Bone marrow (tissue), 2 donors: ENCODE measurements around the gene VAC14.
"Not testable (repeated sequence)": the region's sequence is repeated elsewhere in the genome, so short reads cannot be mapped to it uniquely, and the experiment has no call there.

Source experiments
- DNase-seq, 2 donors: peaks; one replicate each; lab custom pipeline; 2025; lab: John Stamatoyannopoulos, UW

The VAC14 gene

DNA sequence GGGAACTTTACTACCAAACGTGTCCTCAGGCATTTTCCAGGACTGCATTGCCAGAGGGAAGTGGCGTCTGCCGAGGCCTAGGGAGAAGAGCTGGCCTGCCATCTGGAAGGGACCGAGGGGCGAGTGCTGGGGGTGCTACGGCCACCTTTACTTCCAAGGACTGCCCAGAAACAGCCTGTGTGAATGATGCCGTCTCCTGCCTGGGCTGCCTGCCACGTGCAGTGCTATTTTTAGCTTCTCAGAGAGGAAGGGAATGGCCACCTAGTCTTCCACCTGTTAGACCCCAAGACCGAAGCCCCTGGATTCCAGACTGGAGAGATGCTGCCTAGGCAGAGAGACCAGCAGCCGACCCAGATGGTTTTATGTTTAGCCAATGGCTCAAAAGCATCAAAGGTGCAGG, 57.2 kb downstream of the VAC14 start:
- DNase-seq = no peak

GRCh38 chr16:70742967-70743366, 58.0 kb downstream of the VAC14 start:
- not testable (repeated sequence) for DNase-seq

DNA sequence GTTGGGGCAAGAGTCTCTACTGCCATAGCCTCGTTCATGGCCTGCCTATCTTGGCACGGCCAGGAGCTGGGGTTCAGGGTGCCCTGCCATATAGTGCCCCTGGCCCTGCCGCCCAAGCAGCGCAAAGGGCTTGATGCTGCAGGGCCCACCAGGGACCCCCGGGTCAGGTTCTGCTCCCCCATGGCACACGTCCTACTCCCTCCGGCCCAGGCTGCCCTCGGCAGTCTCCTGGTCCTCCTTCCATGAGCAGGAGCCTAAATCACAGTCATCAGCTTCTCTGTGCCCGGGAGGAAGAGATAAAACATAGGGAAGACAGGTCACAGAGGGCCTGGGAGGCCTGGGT, 59.2 kb downstream of the VAC14 start:
- no peak for DNase-seq

- DNase-seq = peak in 1 of 2 donors; percentile 52
These were observed 59.8 kb downstream of the VAC14 start for GRCh38 chr16:70740914-70741782.

DNA sequence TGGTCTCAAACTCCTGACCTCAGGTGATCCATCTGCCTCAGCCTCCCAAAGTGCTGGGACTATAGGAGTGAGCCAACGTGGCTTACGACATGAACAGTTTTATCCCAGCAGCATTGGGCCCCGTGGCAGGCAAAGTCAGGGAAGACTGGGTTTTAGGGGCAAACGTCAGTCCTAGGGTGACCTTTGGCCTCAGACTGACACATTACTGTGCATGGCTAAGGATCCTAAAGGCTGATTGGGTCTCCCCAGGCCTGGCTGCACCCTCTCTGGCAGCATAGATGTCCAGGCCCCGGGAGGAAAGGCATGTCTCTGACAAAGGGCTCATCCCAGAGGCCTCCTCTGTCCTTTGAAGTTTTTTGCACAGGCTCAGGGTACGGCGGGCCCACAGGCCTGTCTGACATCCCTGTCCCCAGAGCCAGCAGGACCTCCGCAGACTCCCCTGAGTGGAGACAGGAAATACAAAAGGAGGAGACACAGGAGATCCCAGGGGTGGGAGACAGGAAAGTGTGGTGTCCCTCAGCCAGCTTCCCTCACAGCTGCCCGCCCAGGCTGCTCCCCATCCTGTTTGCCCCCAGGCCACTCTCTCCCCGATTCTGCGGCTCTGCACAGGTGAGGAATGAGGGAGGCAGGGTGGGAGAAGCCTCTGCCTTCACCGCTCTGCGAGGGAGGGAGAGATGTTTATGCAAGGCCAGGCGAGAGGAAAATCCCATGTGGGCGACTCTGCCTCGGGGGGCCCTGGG, 60.6 kb downstream of the VAC14 start:
- no peak for DNase-seq

DNA sequence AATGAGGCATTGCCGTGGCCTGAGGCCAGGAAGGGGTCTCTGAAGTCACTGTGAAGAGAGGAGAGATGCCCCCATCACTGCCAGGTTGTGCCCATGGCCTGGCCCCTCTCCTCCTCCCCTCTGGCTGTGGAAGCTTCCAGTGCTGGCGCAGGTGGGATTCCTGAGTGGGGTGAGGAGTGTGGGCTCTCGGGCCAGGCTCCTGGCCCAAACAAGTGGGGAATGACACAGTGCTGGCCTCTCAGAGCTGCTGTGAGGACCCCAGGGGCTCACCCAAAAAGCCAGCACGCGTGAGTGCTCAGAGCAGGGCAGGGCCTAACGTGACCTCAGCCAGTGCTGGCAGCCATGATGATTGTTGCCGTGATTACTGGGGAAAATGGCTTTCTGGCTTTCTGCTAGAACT, 61.6 kb downstream of the VAC14 start:
- no peak for DNase-seq

DNA sequence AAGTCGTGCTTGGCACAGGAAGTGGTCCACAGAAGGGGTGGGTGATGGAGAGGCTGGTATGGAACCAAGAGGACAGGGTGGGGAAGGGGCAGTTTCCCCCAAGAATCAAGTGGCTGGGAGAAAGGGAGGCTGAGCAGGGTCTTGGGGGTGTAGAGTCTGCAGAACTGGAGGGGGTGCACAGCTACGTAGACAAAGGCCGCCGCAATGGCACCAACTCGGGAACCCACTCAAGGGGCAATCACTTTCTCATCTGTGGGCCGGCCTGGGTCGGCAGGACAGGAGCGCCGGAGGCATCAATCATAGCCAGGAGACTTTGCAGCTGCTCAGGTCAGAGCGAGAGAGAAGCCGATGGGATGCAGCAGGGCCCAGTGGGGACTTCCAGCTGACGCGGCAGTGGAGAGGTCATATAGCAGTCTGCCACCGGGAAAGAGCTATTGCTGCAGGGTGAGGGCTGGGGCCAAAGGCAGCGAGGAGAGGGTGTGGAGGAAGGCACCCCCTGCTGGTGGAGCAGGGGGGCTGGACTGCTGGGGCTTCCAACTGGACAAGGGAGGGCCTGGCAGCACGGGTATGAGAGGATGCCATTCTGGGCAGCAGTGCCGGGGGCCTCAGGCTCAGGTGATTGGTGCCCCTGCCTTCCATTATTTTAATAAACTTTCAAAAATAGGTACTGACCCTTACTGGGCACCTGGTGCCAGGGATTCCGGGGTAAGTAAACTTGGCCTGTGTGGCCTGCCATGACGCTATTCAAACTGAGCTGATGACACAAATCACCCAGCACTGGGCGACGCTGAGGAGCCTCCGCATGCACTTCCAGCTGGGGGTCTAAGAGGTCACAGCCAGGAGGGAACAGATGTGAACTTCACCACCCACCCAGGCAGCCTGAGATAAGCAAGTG, 62.6 kb downstream of the VAC14 start:
- no peak for DNase-seq

DNA sequence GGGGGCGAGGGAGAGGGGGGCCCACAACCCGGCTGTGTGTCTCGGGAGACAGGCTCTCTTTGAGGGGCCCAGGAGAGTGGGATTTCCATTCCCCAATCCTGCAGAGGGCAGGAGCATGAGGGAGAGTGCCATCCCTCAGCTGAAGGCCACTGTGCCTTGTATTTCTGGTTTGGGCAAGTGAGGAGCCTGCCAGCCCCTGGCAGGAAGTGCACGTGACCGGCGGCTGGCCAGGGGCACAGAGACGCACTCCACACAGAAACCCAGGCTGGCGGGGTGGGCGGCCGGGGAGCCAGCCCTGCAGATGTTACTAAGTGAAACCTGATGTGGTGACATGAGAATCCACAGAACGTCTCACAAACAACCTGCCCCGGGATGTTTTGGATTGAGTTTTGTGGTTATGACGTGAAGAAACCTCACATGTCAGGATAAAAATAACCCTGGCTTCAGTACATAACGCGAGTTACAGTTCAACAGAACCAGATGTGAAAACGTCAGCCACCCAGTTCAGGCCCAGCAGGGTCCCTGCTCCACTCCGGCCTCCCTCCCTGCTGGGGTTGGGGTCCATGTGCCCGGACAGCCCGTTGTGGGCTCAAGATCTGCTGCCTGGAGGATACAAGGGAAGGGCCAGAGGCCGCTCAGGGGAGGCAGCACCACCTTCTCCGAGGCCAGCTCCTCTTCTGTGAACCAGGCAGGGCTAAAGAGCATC, 63.4 kb downstream of the VAC14 start:
- peak in 1 of 2 donors; percentile 67 for DNase-seq

GRCh38 chr16:70736465-70737376, 64.2 kb downstream of the VAC14 start:
- DNase-seq = no peak

GRCh38 chr16:70735141-70735979, 65.6 kb downstream of the VAC14 start:
- DNase-seq = no peak

DNA sequence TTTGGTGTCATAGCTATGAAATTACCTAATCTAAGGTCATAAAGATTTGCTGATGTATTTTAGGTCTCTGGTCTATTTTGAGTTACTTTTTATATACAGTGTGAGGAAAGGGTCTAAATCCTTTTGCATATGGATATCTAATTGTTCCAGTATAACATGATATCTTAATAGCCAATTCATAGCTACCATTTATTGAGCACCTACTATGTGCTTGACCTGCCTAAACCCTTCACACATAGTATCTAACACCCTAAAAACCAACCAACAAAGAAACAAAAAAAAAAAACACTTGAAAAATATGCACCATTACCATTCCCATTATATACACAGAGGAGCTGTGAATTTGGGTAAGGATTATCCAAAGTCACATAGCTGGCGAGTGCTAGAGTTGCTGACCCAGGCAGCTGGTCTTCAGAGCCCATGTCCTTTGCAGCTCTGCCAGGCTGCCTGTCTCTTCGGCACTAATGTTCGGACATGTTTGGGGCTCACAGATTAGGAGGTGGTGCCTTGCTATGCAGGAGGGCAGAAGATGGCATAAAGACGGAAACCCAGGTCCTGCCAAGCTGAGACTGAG, 66.3 kb downstream of the VAC14 start:
- no peak for DNase-seq

GRCh38 chr16:70730944-70731343, 70.0 kb downstream of the VAC14 start:
- DNase-seq = no peak

DNA sequence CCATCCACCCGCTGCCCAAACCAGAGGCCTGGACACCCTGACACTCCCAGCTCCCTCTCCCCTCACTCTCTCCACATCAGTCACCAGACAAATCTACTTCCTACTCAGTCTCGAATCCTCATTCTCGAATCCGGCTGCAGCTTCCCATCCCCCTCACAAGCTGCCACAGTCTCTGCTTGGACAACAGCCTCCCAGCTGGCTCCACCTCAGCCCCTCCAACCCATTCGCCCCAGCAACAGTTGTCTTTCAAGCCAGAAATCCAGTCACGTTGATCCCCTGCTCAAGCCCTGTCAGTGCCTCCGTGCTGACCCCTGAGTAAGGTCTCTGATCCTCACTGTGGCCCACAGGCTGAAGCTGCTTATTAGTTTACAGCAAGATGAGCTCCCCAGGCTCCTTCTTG, 70.9 kb downstream of the VAC14 start:
- DNase-seq = no peak

DNA sequence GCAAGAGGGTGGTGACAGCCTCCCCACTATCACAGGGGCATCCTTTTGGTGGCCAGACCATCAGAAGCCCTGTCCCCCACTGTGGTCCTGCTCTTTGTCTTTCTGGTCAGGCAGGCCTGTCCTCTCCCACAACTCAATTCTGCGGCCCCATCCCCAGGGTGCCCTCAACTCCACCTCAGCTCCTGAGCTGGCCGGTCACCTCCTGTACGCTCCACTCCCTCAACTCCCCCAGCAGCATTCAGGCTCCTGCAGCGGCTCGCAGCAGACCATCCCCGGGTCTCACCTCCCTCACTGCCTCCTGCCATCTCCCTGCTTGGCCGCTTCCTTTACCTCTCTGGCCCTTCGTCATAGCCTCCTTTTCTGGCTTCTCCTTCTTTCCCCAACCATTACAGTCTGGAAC, 71.7 kb downstream of the VAC14 start:
- no peak for DNase-seq

DNA sequence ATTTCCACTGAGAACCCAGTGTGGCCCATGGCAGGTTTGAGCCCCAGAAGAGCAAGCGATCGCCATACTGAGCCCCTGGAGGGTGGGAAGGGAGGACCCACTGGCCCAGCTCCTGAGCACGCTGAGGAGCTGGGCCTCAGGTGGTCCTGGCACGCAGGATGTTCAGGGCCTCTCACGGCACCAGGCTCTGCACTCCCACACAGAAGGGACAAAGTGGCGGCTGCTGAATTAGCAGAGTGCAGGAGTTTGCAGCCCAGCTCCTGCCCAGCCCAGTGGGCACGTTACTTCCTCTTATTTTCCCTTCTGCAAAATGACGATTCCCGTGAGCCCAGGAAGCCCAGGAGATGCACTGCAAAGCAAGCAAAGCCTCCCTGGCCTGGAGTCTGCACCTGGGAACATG, 72.8 kb downstream of the VAC14 start:
- DNase-seq = no peak

- DNase-seq = no peak
These were observed 74.0 kb downstream of the VAC14 start for GRCh38 chr16:70726892-70727361.

DNA sequence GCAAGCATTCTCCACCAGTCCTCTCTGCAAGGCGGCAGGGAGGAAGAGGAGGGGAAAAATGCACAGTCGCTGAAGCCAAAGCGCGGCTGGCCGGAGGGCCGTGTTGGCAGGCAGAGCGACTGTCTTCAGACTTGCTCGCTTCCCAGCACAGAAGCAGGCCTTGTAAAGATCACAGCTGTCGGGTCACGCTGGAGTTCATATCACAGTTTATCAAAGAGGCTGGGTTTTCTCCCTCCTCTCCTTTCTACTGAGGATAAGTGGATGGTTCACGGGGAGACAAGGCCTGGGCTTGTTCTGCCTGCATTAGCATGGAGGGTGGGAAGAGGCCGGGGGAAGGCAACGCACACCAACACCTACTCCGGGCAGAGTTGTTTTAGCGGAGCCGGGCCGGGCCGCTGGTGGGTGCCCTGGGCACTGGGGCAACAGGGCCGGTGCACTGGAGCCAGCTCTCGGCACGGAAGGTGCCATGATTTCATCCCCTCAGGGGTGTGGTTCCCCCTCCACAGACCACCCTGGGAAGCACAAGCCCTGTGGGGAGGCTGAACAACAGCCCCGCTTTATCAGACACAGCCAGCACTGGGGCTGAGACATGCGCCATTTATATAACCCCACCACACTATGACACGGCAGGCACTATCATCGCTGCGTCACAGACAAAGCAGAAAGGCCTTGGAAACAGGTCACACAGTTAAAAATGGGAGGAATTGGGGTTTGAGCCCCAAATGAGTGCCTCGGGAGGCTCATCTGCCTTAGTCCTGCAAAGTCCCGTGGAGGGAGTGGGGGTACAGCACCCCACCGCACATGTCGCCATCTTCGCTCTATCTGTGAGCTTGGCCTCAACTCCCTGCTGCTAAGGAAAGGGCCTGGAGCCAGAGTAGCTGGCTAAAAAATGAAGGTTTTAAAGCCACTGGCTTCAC, 74.8 kb downstream of the VAC14 start:
- no peak for DNase-seq
